ENCODE results near the gene LAIR1. TPM values are rescaled to one million over a fixed set of nuclear protein-coding genes. Genes with fewer than 3 reads are reported as not detected.

Gene LAIR1
- total RNA-seq, 1 donor: 0.36 TPM

- TF ChIP-seq, protein P1, sequence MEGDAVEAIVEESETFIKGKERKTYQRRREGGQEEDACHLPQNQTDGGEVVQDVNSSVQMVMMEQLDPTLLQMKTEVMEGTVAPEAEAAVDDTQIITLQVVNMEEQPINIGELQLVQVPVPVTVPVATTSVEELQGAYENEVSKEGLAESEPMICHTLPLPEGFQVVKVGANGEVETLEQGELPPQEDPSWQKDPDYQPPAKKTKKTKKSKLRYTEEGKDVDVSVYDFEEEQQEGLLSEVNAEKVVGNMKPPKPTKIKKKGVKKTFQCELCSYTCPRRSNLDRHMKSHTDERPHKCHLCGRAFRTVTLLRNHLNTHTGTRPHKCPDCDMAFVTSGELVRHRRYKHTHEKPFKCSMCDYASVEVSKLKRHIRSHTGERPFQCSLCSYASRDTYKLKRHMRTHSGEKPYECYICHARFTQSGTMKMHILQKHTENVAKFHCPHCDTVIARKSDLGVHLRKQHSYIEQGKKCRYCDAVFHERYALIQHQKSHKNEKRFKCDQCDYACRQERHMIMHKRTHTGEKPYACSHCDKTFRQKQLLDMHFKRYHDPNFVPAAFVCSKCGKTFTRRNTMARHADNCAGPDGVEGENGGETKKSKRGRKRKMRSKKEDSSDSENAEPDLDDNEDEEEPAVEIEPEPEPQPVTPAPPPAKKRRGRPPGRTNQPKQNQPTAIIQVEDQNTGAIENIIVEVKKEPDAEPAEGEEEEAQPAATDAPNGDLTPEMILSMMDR (IDR thresholded peaks at IDR 0.05; ENCODE audit: extremely low read depth, low read depth, low read length): no peak
- no peaks in the 10 kb centered on the region for H4K20me1 ChIP-seq (ENCODE audit: insufficient read depth, low read length)
- no peak for DNase-seq (ENCODE audit: insufficient read length, low spot score, missing footprints)
- H3K9me3 ChIP-seq (ENCODE audit: low read depth, low read length): no peaks in the 10 kb centered on the region
- no peak overlapping the region for H3K27ac ChIP-seq (ENCODE audit: low read depth, low read length)
- H2AFZ ChIP-seq (ENCODE audit: low read length): no peak overlapping the region
- H3K4me1 ChIP-seq (ENCODE audit: insufficient read depth, low read length): no peaks in the 10 kb centered on the region
- H3K36me3 ChIP-seq (ENCODE audit: insufficient read depth, low read length): no peaks in the 10 kb centered on the region
- H3K4me2 ChIP-seq (ENCODE audit: insufficient read depth, low read length): no peak overlapping the region
- no peak overlapping the region for H3K4me3 ChIP-seq (ENCODE audit: insufficient read depth, low read length)
- no peaks in the 10 kb centered on the region for H3K79me2 ChIP-seq (ENCODE audit: insufficient read depth, low read length)
- H3K27me3 ChIP-seq (ENCODE audit: insufficient read depth, low read length): peaks cover 3% of the 10 kb centered on the region
Measured at GRCh38 chr19:54408456-54409026, 43.8 kb upstream of the LAIR1 start.

- peaks cover 3% of the 10 kb centered on the region for H3K27me3 ChIP-seq (ENCODE audit: insufficient read depth, low read length)
- no peaks in the 10 kb centered on the region for H4K20me1 ChIP-seq (ENCODE audit: insufficient read depth, low read length)
- H3K27ac ChIP-seq (ENCODE audit: low read depth, low read length): no peak overlapping the region
- no peak overlapping the region for H3K4me3 ChIP-seq (ENCODE audit: insufficient read depth, low read length)
- TF ChIP-seq, protein P1 (IDR thresholded peaks at IDR 0.05; ENCODE audit: extremely low read depth, low read depth, low read length): no peak
- DNase-seq (ENCODE audit: insufficient read length, low spot score, missing footprints): no peak
- no peaks in the 10 kb centered on the region for H3K79me2 ChIP-seq (ENCODE audit: insufficient read depth, low read length)
- H2AFZ ChIP-seq (ENCODE audit: low read length): no peak overlapping the region
- no peak overlapping the region for H3K4me2 ChIP-seq (ENCODE audit: insufficient read depth, low read length)
- no peaks in the 10 kb centered on the region for H3K36me3 ChIP-seq (ENCODE audit: insufficient read depth, low read length)
- no peaks in the 10 kb centered on the region for H3K4me1 ChIP-seq (ENCODE audit: insufficient read depth, low read length)
- H3K9me3 ChIP-seq (ENCODE audit: low read depth, low read length): no peaks in the 10 kb centered on the region
Measured at GRCh38 chr19:54407780-54408179, 43.0 kb upstream of the LAIR1 start.

DNA sequence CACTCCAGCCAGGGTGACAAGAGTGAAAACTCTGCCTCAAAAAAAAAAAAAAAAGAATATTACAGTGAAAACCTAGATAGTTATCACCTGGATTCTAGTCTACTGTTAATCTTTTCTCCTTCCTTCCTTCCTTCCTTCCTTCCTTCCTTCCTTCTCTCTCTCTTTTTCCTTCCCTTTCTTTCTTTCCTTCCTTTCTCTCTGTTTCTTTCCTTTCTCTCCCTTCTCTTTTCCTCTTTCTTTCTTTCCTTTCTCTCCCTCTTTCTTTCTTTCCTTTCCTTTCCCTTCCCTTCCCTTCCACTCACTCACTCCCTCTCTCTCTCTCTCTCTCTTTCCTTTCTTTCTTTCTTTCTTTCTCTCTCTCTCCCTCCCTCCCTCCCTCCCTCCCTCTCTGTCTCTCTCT lies 40.9 kb upstream of the LAIR1 start:
- Histone ChIP-seq H3K27me3 (ENCODE audit: insufficient read depth, low read length) (peaks cover 3% of the 10 kb centered on the region), H3K4me1 (ENCODE audit: insufficient read depth, low read length) (no peaks in the 10 kb centered on the region), H3K9me3 (ENCODE audit: low read depth, low read length) (no peaks in the 10 kb centered on the region), H4K20me1 (ENCODE audit: insufficient read depth, low read length) (no peaks in the 10 kb centered on the region), H2AFZ (ENCODE audit: low read length) (no peak overlapping the region), H3K4me3 (ENCODE audit: insufficient read depth, low read length) (no peak overlapping the region), H3K27ac (ENCODE audit: low read depth, low read length) (no peak overlapping the region), H3K4me2 (ENCODE audit: insufficient read depth, low read length) (no peak overlapping the region), H3K79me2 (ENCODE audit: insufficient read depth, low read length) (no peaks in the 10 kb centered on the region), H3K36me3 (ENCODE audit: insufficient read depth, low read length) (no peaks in the 10 kb centered on the region)
- TF ChIP-seq, protein P1 (IDR thresholded peaks at IDR 0.05; ENCODE audit: extremely low read depth, low read depth, low read length): no peak
- DNase-seq (ENCODE audit: insufficient read length, low spot score, missing footprints): no peak

GRCh38 chr19:54403054-54403453 lies 38.3 kb upstream of the LAIR1 start:
- H2AFZ ChIP-seq (ENCODE audit: low read length): no peak overlapping the region
- H3K27me3 ChIP-seq (ENCODE audit: insufficient read depth, low read length): no peaks in the 10 kb centered on the region
- H4K20me1 ChIP-seq (ENCODE audit: insufficient read depth, low read length): no peaks in the 10 kb centered on the region
- no peak overlapping the region for H3K4me3 ChIP-seq (ENCODE audit: insufficient read depth, low read length)
- no peaks in the 10 kb centered on the region for H3K79me2 ChIP-seq (ENCODE audit: insufficient read depth, low read length)
- no peaks in the 10 kb centered on the region for H3K4me1 ChIP-seq (ENCODE audit: insufficient read depth, low read length)
- no peak overlapping the region for H3K4me2 ChIP-seq (ENCODE audit: insufficient read depth, low read length)
- H3K9me3 ChIP-seq (ENCODE audit: low read depth, low read length): no peaks in the 10 kb centered on the region
- no peak for DNase-seq (ENCODE audit: insufficient read length, low spot score, missing footprints)
- no peak overlapping the region for H3K27ac ChIP-seq (ENCODE audit: low read depth, low read length)
- no peaks in the 10 kb centered on the region for H3K36me3 ChIP-seq (ENCODE audit: insufficient read depth, low read length)
- TF ChIP-seq, protein P1 (IDR thresholded peaks at IDR 0.05; ENCODE audit: extremely low read depth, low read depth, low read length): no peak
